ENCODE measurements around the gene AQP11.
A peak's percentile ranks its signal among the peaks of the same experiment; 100 is the strongest.

AQP11 gene

GRCh38 chr11:77636731-77637344, 47.1 kb downstream of the AQP11 start:
- Histone ChIP-seq H2BK5ac (ENCODE audit: low read length) (no peak overlapping the region), H3K18ac (ENCODE audit: low read length) (no peak overlapping the region), H2AFZ (ENCODE audit: low read length) (no peak overlapping the region), H2BK120ac (ENCODE audit: low read depth, low read length) (no peak overlapping the region), H4K8ac (ENCODE audit: low read depth, low read length) (no peak overlapping the region), H3K4ac (ENCODE audit: low read length) (no peak overlapping the region), H2BK12ac (ENCODE audit: low read length) (no peak overlapping the region), H3K9ac (ENCODE audit: low read depth, low read length, poor library complexity) (no peak overlapping the region), H2BK15ac (ENCODE audit: low read length) (no peak overlapping the region), H4K91ac (ENCODE audit: low read depth, low read length, poor library complexity) (no peak overlapping the region), H3K4me3 (ENCODE audit: low read length in 2 of 2) (peak overlapping the region; percentile 94 to 95), H3K79me1 (ENCODE audit: low read depth, low read length) (peaks cover 10% of the 10 kb centered on the region), H2AK5ac (ENCODE audit: low read depth, low read length) (no peak overlapping the region), H3K27ac (replicated peaks; ENCODE audit: low read length) (no peak overlapping the region), H3K9me3 (replicated peaks in 1 of 2; ENCODE audit: control insufficient read depth in 2 of 2, insufficient read depth in 1 of 2, low read depth in 1 of 2, low read length in 2 of 2) (peaks cover 0 to 6% of the 10 kb centered on the region in 2 donors), H3K14ac (ENCODE audit: low read length) (no peak overlapping the region), H3K4me1 (ENCODE audit: control insufficient read depth in 2 of 2, insufficient read depth in 1 of 2, low read depth in 1 of 2, low read length in 2 of 2) (peaks cover 5 to 6% of the 10 kb centered on the region in 2 donors), H3K4me2 (ENCODE audit: insufficient read depth, low read length, poor library complexity, severe bottlenecking) (peak overlapping the region; percentile 66), H3K27me3 (ENCODE audit: control insufficient read depth in 3 of 3, insufficient read depth in 3 of 3, low read depth in 1 of 3, low read length in 3 of 3) (no peaks in the 10 kb centered on the region), H3K23ac (ENCODE audit: low read depth, low read length, poor library complexity) (no peak overlapping the region), H3K36me3 (replicated peaks in 1 of 2; ENCODE audit: control insufficient read depth in 2 of 2, insufficient read depth in 2 of 2, low read length in 2 of 2) (peaks cover 3 to 34% of the 10 kb centered on the region in 2 donors)
- no peak for DNase-seq (ENCODE audit: low spot score)
- WGBS, 2 donors (ENCODE audit: extremely low coverage in 2 of 2, insufficient read length in 2 of 2, insufficient replicate concordance in 1 of 2) = no CpG with 5 or more reads among the region's 14 CpGs

GRCh38 chr11:77637345-77638165, 47.8 kb downstream of the AQP11 start, which contains the start of gene CLNS1A:
CLNS1A (minus strand) TSS chr11:77637794; CDS start chr11:77637714, 80 bp downstream.
- no peak within 1 kb of the TSS for H2BK15ac ChIP-seq (ENCODE audit: low read length)
- H3K18ac ChIP-seq (ENCODE audit: low read length) = peak within 1 kb of the TSS; percentile 95
- DNase-seq (ENCODE audit: low spot score) = peak; percentile 58
- H3K14ac ChIP-seq (ENCODE audit: low read length) = no peak within 1 kb of the TSS
- no peak within 1 kb of the TSS for H4K91ac ChIP-seq (ENCODE audit: low read depth, low read length, poor library complexity)
- peak within 1 kb of the TSS; percentile 91 for H3K9ac ChIP-seq (ENCODE audit: low read depth, low read length, poor library complexity)
- H2BK5ac ChIP-seq (ENCODE audit: low read length) = no peak within 1 kb of the TSS
- H3K27me3 ChIP-seq (ENCODE audit: control insufficient read depth in 3 of 3, insufficient read depth in 3 of 3, low read depth in 1 of 3, low read length in 3 of 3) = no peaks in the 10 kb centered on the region
- H2BK12ac ChIP-seq (ENCODE audit: low read length) = no peak within 1 kb of the TSS
- no peak within 1 kb of the TSS for H2BK120ac ChIP-seq (ENCODE audit: low read depth, low read length)
- H3K4me2 ChIP-seq (ENCODE audit: insufficient read depth, low read length, poor library complexity, severe bottlenecking) = peak within 1 kb of the TSS; percentile 75
- peak within 1 kb of the TSS; percentile 88 for H3K23ac ChIP-seq (ENCODE audit: low read depth, low read length, poor library complexity)
- H3K4ac ChIP-seq (ENCODE audit: low read length) = no peak within 1 kb of the TSS
- peaks cover 5 to 6% of the 10 kb centered on the region in 2 donors for H3K4me1 ChIP-seq (ENCODE audit: control insufficient read depth in 2 of 2, insufficient read depth in 1 of 2, low read depth in 1 of 2, low read length in 2 of 2)
- peak within 1 kb of the TSS; percentile 77 for H3K27ac ChIP-seq (replicated peaks; ENCODE audit: low read length)
- H2AK5ac ChIP-seq (ENCODE audit: low read depth, low read length) = no peak within 1 kb of the TSS
- peak within 1 kb of the TSS; percentile 95 for H2AFZ ChIP-seq (ENCODE audit: low read length)
- peaks cover 10% of the 10 kb centered on the region for H3K79me1 ChIP-seq (ENCODE audit: low read depth, low read length)
- H3K36me3 ChIP-seq (replicated peaks in 1 of 2; ENCODE audit: control insufficient read depth in 2 of 2, insufficient read depth in 2 of 2, low read length in 2 of 2) = peaks cover 3 to 27% of the 10 kb centered on the region in 2 donors
- H4K8ac ChIP-seq (ENCODE audit: low read depth, low read length) = peak within 1 kb of the TSS; percentile 74
- no CpG with 5 or more reads among the region's 41 CpGs for WGBS, 2 donors (ENCODE audit: extremely low coverage in 2 of 2, insufficient read length in 2 of 2, insufficient replicate concordance in 1 of 2)
- H3K9me3 ChIP-seq (replicated peaks in 1 of 2; ENCODE audit: control insufficient read depth in 2 of 2, insufficient read depth in 1 of 2, low read depth in 1 of 2, low read length in 2 of 2) = peaks cover 0 to 6% of the 10 kb centered on the region in 2 donors
- H3K4me3 ChIP-seq (ENCODE audit: low read length in 2 of 2) = peak within 1 kb of the TSS; percentile 94 to 95

GRCh38 chr11:77642228-77642627, 52.5 kb downstream of the AQP11 start:
- H3K9ac ChIP-seq (ENCODE audit: low read depth, low read length, poor library complexity) = no peak overlapping the region
- no peak overlapping the region for H3K4me2 ChIP-seq (ENCODE audit: insufficient read depth, low read length, poor library complexity, severe bottlenecking)
- no peak overlapping the region for H2BK15ac ChIP-seq (ENCODE audit: low read length)
- no peak overlapping the region for H4K91ac ChIP-seq (ENCODE audit: low read depth, low read length, poor library complexity)
- no peak overlapping the region for H2BK5ac ChIP-seq (ENCODE audit: low read length)
- peak overlapping the region; percentile 71 for H2AFZ ChIP-seq (ENCODE audit: low read length)
- H3K4me1 ChIP-seq (ENCODE audit: control insufficient read depth in 2 of 2, insufficient read depth in 1 of 2, low read depth in 1 of 2, low read length in 2 of 2) = peaks cover 2% of the 10 kb centered on the region in 2 donors
- no peak overlapping the region for H3K14ac ChIP-seq (ENCODE audit: low read length)
- H2AK5ac ChIP-seq (ENCODE audit: low read depth, low read length) = no peak overlapping the region
- no peak overlapping the region for H2BK120ac ChIP-seq (ENCODE audit: low read depth, low read length)
- H3K36me3 ChIP-seq (replicated peaks in 1 of 2; ENCODE audit: control insufficient read depth in 2 of 2, insufficient read depth in 2 of 2, low read length in 2 of 2) = no peaks in the 10 kb centered on the region
- no CpG with 5 or more reads among the region's 2 CpGs for WGBS, 2 donors (ENCODE audit: extremely low coverage in 2 of 2, insufficient read length in 2 of 2, insufficient replicate concordance in 1 of 2)
- no peak overlapping the region for H4K8ac ChIP-seq (ENCODE audit: low read depth, low read length)
- H2BK12ac ChIP-seq (ENCODE audit: low read length) = no peak overlapping the region
- no peaks in the 10 kb centered on the region for H3K27me3 ChIP-seq (ENCODE audit: control insufficient read depth in 3 of 3, insufficient read depth in 3 of 3, low read depth in 1 of 3, low read length in 3 of 3)
- no peak overlapping the region for H3K27ac ChIP-seq (replicated peaks; ENCODE audit: low read length)
- H3K4ac ChIP-seq (ENCODE audit: low read length) = no peak overlapping the region
- H3K9me3 ChIP-seq (replicated peaks in 1 of 2; ENCODE audit: control insufficient read depth in 2 of 2, insufficient read depth in 1 of 2, low read depth in 1 of 2, low read length in 2 of 2) = peaks cover 0 to 6% of the 10 kb centered on the region in 2 donors
- DNase-seq (ENCODE audit: low spot score) = no peak
- H3K4me3 ChIP-seq (ENCODE audit: low read length in 2 of 2) = no peak overlapping the region
- no peak overlapping the region for H3K18ac ChIP-seq (ENCODE audit: low read length)
- no peak overlapping the region for H3K23ac ChIP-seq (ENCODE audit: low read depth, low read length, poor library complexity)
- no peaks in the 10 kb centered on the region for H3K79me1 ChIP-seq (ENCODE audit: low read depth, low read length)

- DNase-seq (ENCODE audit: low spot score) = no peak
- no peak overlapping the region for H2BK15ac ChIP-seq (ENCODE audit: low read length)
These were observed 55.1 kb downstream of the AQP11 start for GRCh38 chr11:77644887-77645286.

More at GRCh38 chr11:77644887-77645286, 55.1 kb downstream of the AQP11 start:
- no peak overlapping the region for H4K91ac ChIP-seq (ENCODE audit: low read depth, low read length, poor library complexity)
- H3K23ac ChIP-seq (ENCODE audit: low read depth, low read length, poor library complexity) = no peak overlapping the region
- H3K4me3 ChIP-seq (ENCODE audit: low read length in 2 of 2) = no peak overlapping the region
- no peaks in the 10 kb centered on the region for H3K4me1 ChIP-seq (ENCODE audit: control insufficient read depth in 2 of 2, insufficient read depth in 1 of 2, low read depth in 1 of 2, low read length in 2 of 2)
- WGBS, 2 donors (ENCODE audit: extremely low coverage in 2 of 2, insufficient read length in 2 of 2, insufficient replicate concordance in 1 of 2) = no CpG with 5 or more reads among the region's 1 CpG
- no peak overlapping the region for H3K27ac ChIP-seq (replicated peaks; ENCODE audit: low read length)
- no peaks in the 10 kb centered on the region for H3K27me3 ChIP-seq (ENCODE audit: control insufficient read depth in 3 of 3, insufficient read depth in 3 of 3, low read depth in 1 of 3, low read length in 3 of 3)
- no peaks in the 10 kb centered on the region for H3K36me3 ChIP-seq (replicated peaks in 1 of 2; ENCODE audit: control insufficient read depth in 2 of 2, insufficient read depth in 2 of 2, low read length in 2 of 2)
- no peaks in the 10 kb centered on the region for H3K79me1 ChIP-seq (ENCODE audit: low read depth, low read length)
- no peak overlapping the region for H2BK5ac ChIP-seq (ENCODE audit: low read length)
- no peak overlapping the region for H2BK12ac ChIP-seq (ENCODE audit: low read length)
- H3K4ac ChIP-seq (ENCODE audit: low read length) = no peak overlapping the region
- H4K8ac ChIP-seq (ENCODE audit: low read depth, low read length) = no peak overlapping the region
- H3K18ac ChIP-seq (ENCODE audit: low read length) = no peak overlapping the region
- no peak overlapping the region for H3K14ac ChIP-seq (ENCODE audit: low read length)
- no peak overlapping the region for H3K4me2 ChIP-seq (ENCODE audit: insufficient read depth, low read length, poor library complexity, severe bottlenecking)
- peaks cover 0 to 6% of the 10 kb centered on the region in 2 donors for H3K9me3 ChIP-seq (replicated peaks in 1 of 2; ENCODE audit: control insufficient read depth in 2 of 2, insufficient read depth in 1 of 2, low read depth in 1 of 2, low read length in 2 of 2)
- no peak overlapping the region for H2AFZ ChIP-seq (ENCODE audit: low read length)
- H2AK5ac ChIP-seq (ENCODE audit: low read depth, low read length) = no peak overlapping the region
- H2BK120ac ChIP-seq (ENCODE audit: low read depth, low read length) = no peak overlapping the region
- no peak overlapping the region for H3K9ac ChIP-seq (ENCODE audit: low read depth, low read length, poor library complexity)
